Smooth muscle cell (in vitro differentiated cells): ENCODE data around the gene NALCN. TPM values are rescaled to one million over a fixed set of nuclear protein-coding genes. Genes with fewer than 3 reads are reported as not detected.

Experiments
- DNase-seq: peaks from one replicate; lab custom pipeline; 2025; ENCODE audit not compliant: unreplicated experiment; lab: John Stamatoyannopoulos, UW
- H2AFZ ChIP-seq: fragments of 200-600 bp; sonication (generic); 2 replicates; pipeline ENCODE4 v1.6.0; 2016; ENCODE audit warnings: antibody characterized with exemption, low read depth, mild to moderate bottlenecking
- H3F3A ChIP-seq: fragments of 200-600 bp; sonication (generic); 2 replicates; pipeline ENCODE4 v1.6.0; 2017; ENCODE audit warnings: antibody characterized with exemption, low read depth
- H3K27ac ChIP-seq: fragments of 200-600 bp; sonication (generic); 2 replicates; pipeline ENCODE4 v1.5.1; 2016; ENCODE audit warnings: low read depth, mild to moderate bottlenecking
- H3K27me3 ChIP-seq: fragments of 200-600 bp; sonication (generic); 2 replicates; pipeline ENCODE4 v1.6.1; 2016; ENCODE audit warnings: low read depth, mild to moderate bottlenecking
- H3K36me3 ChIP-seq: fragments of 200-600 bp; sonication (generic); 2 replicates; pipeline ENCODE4 v1.5.1; 2016; ENCODE audit warnings: low read depth
- H3K4me1 ChIP-seq: fragments of 200-600 bp; sonication (generic); 2 replicates; pipeline ENCODE4 v1.5.1; 2016; ENCODE audit warnings: low read depth
- H3K4me2 ChIP-seq: fragments of 200-600 bp; sonication (generic); 2 replicates; pipeline ENCODE4 v1.6.0; 2016; ENCODE audit warnings: mild to moderate bottlenecking
- H3K4me3 ChIP-seq: fragments of 200-600 bp; sonication (generic); 2 replicates; pipeline ENCODE4 v1.5.1; 2016; ENCODE audit warnings: mild to moderate bottlenecking
- H3K79me2 ChIP-seq: fragments of 200-600 bp; sonication (generic); 2 replicates; pipeline ENCODE4 v1.6.0; 2016; ENCODE audit warnings: low read depth, mild to moderate bottlenecking
- H3K9ac ChIP-seq: fragments of 200-600 bp; sonication (generic); 2 replicates; pipeline ENCODE4 v1.6.0; 2016; ENCODE audit warnings: low read depth
- H3K9me3 ChIP-seq: fragments of 200-600 bp; sonication (generic); replicated peaks from 2 replicates; pipeline ENCODE4 v1.5.1; 2016; ENCODE audit warnings: low read depth
- H4K20me1 ChIP-seq: fragments of 200-600 bp; sonication (generic); 2 replicates; pipeline ENCODE4 v1.6.0; 2016; ENCODE audit warnings: low read depth
- CTCF ChIP-seq: fragments of 200-600 bp; sonication (generic); IDR thresholded peaks from 2 replicates; pipeline ENCODE4 v1.5.1; 2017; ENCODE audit warnings: borderline replicate concordance, mild to moderate bottlenecking, antibody characterized with exemption; ENCODE audit not compliant: insufficient read depth, poor library complexity, severe bottlenecking
- WGBS: methylation state at CpG from one replicate; pipeline ENCODE4 v1.1.7; 2016; ENCODE audit warnings: low lambda C conversion rate; 5-methylcytosine and 5-hydroxymethylcytosine counted together
- polyA plus RNA-seq: library from polyadenylated mRNA; unstranded; fragments of >200 nt; fragmentation: Nextera tagmentation; extraction: Ambion mirVana; gene quantifications from 2 replicates; pipeline ENCODE4 v1.2.1, GENCODE V29; 2016
- total RNA-seq: library from RNA; depleted of rRNA; stranded (reverse); fragments of >200 nt; gene quantifications from 2 replicates; pipeline ENCODE4 v1.2.3, GENCODE V29; 2014

Gene NALCN
- total and polyA plus RNA-seq, 2 experiments from 2014 or later, result 4.1 to 6.0 TPM

GRCh38 chr13:101157261-101157660 lies 259.0 kb downstream of the NALCN start:
- no peaks in the 10 kb centered on the region for H3K9me3 ChIP-seq
- H3K4me3 ChIP-seq, result no peak overlapping the region
- TF ChIP-seq CTCF, result no peak
- H3K4me2 ChIP-seq, result no peak overlapping the region
- H4K20me1 ChIP-seq, result no peaks in the 10 kb centered on the region
- H3K36me3 ChIP-seq, result no peaks in the 10 kb centered on the region
- no peaks in the 10 kb centered on the region for H3F3A ChIP-seq
- DNase-seq, result no peak
- 14% methylated on average over 1 of the region's 1 CpG for WGBS
- no peaks in the 10 kb centered on the region for H3K4me1 ChIP-seq
- no peak overlapping the region for H3K9ac ChIP-seq
- H3K27ac ChIP-seq, result no peak overlapping the region
- no peak overlapping the region for H2AFZ ChIP-seq
- no peaks in the 10 kb centered on the region for H3K27me3 ChIP-seq
- no peaks in the 10 kb centered on the region for H3K79me2 ChIP-seq

GRCh38 chr13:101155920-101156319 lies 260.4 kb downstream of the NALCN start:
- no peak overlapping the region for H3K27ac ChIP-seq
- no peak for DNase-seq
- H3K27me3 ChIP-seq, result no peaks in the 10 kb centered on the region
- H4K20me1 ChIP-seq, result no peaks in the 10 kb centered on the region
- no peaks in the 10 kb centered on the region for H3K36me3 ChIP-seq
- H3K79me2 ChIP-seq, result no peaks in the 10 kb centered on the region
- H3K4me3 ChIP-seq, result no peak overlapping the region
- no peak overlapping the region for H3K4me2 ChIP-seq
- no peaks in the 10 kb centered on the region for H3K9me3 ChIP-seq
- WGBS, result 62% methylated on average over 2 of the region's 2 CpGs
- no peak overlapping the region for H2AFZ ChIP-seq
- H3K4me1 ChIP-seq, result peaks cover 7% of the 10 kb centered on the region
- no peaks in the 10 kb centered on the region for H3F3A ChIP-seq
- H3K9ac ChIP-seq, result no peak overlapping the region
- TF ChIP-seq CTCF, result peak; percentile 31

DNA sequence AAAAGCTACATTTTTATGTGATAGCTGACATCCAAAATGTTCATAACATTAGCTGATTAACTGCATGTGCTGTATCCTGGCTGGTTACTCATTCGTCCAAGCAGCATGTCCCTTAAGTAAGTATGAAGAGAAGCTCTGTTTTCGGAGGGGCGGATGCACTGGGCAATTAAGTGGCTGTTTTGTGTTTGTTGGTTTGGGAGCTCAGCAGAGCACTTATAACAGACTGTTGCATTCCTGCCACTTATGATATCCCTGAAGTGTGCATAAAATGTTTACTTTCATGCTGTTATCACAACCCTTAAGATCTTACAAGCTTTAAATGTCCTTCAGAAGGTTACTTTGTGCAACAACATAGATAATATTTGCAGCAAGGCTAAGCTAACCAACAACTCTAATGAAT lies 264.1 kb downstream of the NALCN start:
- 23% methylated on average over 3 of the region's 3 CpGs for WGBS
- H3K36me3 ChIP-seq, result no peaks in the 10 kb centered on the region

More for the DNA sequence above, 264.1 kb downstream of the NALCN start:
- Histone ChIP-seq H3K27ac (peak overlapping the region; percentile 42), H3K4me3 (no peak overlapping the region), H4K20me1 (no peaks in the 10 kb centered on the region), H3F3A (no peaks in the 10 kb centered on the region), H3K9me3 (no peaks in the 10 kb centered on the region), H3K4me2 (peak overlapping the region; percentile 73), H3K27me3 (no peaks in the 10 kb centered on the region), H2AFZ (peak overlapping the region; percentile 51), H3K9ac (no peak overlapping the region), H3K4me1 (peaks cover 9% of the 10 kb centered on the region), H3K79me2 (no peaks in the 10 kb centered on the region)
- no peak for TF ChIP-seq CTCF
- no peak for DNase-seq
